HG03066 (cell line): ENCODE results near the gene WWC1.
"Not testable (repeated sequence)": the region's sequence is repeated elsewhere in the genome, so short reads cannot be mapped to it uniquely, and the experiment has no call there.

Experiments used
- ATAC-seq: cut with Tn5 transposase; IDR thresholded peaks from one replicate; pipeline ENCODE4 v1.9.1; 2021; ENCODE audit warnings: low read depth; ENCODE audit not compliant: unreplicated experiment

WWC1 gene

DNA sequence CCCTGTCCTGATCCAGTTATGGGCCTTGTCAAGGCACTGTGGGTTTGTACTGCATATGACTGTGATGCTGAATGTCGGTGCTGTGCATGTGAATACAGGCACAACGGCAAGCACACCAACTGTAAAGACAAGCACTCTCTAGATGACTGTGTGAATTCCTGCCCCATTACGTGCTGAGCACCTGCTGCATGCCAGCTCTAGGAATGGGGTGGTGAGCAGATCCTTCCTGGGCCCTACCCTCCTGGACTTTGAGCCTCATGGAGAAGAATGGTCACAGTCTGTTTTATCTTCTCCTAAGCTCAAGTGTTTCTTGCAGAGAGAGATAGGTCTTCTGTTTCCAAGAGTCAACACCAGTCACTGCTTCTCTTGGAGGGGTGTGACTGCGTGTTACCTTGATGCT is 138.9 kb downstream of the WWC1 start:
- no peak for ATAC-seq

DNA sequence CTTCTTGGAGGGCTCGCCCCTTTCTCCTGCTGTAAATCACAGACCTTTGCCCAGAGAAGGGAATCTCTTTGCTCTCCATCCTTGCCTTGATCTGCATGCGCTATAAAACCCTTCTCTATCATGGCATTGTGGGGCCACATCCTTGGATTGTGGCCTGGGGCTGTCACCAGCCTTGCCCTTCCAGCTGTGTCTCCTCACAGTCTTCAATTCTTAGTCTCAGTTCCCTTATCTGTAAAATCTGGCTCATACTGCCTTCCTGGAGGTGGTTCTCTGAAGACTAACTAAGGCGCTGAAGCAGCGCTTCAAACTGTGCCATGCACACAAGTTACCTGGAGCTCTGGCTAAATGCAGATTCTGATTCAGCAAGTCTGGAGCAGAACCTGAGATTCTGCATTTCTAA is 141.5 kb downstream of the WWC1 start:
- ATAC-seq, result no peak

DNA sequence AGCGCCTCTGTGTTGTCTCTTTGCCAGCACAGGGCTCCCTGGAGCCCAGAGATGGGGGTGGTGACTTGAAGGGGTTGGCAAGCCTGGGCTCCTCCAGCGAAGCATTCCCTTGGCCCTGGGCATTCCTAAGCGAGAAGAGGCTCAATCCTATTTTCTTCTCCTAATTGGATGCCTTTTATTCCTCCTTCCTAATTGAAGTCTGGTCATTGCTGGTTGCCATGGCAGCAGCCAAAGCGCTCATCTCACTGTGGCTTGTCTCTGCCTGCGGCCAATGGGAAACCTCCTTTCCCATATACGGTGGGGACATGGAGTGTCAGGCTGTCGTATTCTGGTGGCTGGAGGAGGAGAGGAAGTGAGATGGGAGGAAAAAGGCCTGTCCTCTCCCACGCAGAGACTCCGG is 142.6 kb downstream of the WWC1 start:
- ATAC-seq, result no peak

DNA sequence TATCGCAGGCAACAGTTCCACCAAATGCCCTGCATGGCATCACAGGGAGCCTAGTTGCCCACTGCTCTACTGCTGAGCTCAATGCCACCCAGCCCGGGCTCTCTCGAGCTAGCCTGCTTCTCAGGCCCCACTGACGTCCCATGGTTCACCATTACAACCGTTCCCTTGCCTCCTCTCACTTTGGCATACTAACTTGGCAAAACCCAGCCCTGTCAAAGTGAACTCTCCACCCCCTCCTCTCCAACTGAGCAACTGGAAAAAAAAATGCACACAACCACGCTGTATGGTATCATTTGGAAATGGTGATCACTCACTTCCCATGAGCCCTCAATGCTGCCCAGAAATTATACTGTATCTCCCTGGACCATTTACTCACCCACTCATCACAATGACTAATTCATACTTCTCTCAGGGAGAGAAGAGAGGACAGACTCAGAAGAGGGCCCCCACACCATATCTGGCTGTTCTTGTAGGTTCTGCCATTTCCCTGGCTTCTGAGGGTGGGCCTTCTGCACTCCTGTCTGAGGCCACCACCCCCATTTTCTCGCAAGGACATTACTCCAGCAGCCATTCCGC is 143.4 kb downstream of the WWC1 start:
- ATAC-seq, result no peak

DNA sequence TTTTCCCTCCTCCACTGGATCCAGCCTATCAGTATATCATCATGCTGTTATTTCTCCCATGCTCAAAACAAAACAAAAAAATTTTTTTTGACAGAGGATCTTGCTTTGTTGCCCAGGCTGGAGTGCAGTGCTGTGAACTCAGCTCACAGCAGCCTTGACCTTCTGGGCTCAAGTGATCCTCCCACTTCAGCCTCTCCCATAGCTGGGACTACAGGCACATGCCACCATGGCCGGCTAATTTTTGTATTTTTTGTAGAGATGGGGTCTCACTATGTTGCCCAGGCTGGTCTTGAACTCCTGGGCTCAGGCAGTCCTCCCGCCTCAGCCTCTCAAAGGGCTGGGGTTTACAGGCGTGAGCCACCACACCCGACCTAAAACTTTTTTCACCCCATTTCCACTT is 143.9 kb downstream of the WWC1 start:
- ATAC-seq, result not testable (repeated sequence)

DNA sequence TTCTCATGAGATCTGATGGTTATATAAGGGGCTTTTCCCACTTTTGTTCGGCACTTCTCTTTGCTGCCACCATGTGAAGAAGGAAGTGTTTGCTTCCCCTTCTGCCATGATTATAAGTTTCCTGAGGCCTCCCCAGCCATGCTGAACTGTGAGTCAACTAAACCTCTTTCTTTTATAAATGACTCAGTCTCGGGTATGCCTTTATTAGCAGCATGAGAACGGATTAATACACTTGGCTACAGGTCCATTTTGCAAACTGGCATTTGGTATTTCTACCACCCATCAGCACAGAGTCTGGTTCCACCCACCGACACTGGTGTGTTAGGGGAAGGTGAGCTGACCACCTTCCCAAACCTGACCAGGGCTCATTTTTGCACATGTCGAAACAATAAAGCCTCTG is 146.9 kb downstream of the WWC1 start:
- no peak for ATAC-seq

DNA sequence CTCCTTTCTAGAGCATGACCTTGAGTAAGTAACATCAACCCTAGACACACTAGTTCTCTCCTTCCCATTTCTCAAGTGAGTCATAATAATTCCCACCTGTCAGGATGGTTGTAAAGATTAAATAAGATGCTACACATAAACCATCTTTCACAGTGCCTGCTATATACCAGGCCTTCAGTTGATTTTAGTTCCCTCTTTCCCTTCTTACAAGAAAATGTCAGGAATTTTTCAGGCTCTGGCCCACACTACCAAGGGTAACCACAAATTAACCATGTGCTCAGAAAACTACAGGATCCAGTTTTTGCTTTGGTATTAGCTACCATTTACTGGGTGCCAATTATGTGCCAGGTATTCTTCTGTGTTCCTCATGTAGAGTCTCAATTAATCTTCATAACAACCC is 152.1 kb downstream of the WWC1 start:
- ATAC-seq, result no peak

DNA sequence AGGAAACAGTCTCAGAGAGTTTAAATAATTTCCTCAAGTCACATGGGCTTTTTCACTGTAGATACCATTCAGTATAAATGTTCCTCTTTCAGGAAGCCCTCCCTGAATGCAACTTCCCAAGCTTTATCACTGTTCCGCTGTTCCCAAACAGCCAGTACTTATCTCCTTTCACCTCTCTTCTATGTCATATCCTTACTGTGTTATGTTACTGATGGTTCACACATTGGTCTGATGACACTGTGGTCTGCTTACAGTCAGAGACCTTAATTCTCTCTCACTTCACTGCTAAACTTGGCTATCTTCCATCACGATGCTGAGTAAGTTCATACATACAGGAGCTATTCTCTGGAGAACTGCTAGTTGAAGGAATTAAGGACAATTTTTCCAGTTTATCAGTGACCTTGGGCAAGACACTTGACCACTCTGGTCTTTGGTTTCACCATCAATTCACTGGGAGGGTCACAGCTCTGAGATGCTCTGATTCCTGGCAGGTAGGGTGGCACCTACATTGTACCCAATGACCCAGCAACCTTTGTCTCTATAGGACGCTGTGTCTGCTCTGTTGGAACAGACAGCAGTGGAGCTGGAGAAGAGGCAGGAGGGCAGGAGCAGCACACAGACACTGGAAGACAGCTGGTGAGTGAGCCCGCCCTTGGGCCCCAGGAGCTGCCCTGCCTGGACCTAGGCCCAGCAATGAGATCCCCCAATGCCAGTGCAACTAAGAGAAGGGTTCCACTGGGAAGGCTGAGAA is 152.7 kb downstream of the WWC1 start:
- no peak for ATAC-seq

DNA sequence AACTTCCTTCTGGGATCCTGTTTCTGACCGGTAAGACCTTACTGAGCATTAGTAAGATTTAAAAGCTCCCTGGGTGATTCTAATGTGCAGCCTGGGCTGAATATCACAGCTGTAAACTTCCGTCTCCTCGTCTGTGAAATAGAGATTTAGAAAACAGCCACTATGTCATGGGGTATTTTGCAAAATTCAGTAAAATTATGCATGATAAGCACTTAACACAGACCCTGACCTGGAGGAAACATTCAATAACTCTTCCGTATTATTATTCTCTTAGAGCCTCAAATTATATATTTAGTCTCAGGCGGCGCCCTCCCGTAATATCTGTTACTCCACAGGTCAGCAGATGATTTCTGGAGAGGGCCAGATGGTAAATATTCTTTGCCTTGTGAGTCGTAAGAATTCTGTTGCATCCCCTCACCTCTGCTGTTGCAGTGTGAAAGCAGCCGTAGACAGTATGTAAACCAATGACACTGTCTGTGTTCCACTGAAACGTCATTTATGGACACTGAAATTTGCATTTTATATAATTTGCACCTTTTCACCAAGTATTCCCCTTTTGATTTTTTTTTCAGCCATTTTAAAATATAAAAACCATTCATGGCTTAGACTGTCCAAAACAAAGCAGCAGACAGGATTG is 155.7 kb downstream of the WWC1 start:
- ATAC-seq, result no peak

DNA sequence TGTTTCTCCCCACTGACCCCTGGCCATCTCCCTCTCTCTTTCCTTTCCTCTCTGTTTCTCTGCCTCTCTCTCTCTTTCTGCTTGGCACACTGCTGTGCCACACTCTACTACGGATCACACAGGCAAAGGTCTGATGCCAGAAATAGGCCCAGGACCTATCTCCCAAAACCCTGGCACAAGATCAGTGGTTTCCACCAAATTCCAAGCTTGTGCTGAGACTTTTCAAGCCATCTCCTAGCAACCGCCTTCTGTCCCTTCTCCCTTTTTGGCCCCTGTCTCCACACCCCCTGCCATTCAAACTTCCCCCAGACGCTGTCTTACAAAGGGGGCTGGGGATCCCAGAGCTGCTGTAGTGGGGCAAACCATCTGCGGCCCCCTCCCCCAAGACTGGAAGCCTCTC is 156.4 kb downstream of the WWC1 start:
- no peak for ATAC-seq

DNA sequence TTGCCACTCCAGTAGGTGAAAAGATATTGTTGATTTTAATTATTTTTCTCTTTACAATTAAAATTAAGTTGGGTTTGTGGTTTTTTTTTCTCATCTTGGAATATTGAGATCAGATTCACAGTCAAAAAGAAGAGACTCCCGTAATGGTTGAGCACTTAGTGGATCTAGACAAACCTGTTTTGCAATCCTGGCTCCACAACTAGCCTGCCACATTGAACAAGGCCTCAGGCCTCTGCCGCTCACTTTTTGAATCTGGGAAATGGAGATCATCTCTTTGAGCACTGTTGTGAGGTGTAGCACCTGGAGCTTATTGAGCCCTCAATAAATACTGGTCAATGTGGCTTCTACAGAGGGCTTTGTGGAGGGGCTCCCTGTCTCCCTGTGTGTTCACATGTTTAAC is 157.7 kb downstream of the WWC1 start:
- no peak for ATAC-seq

DNA sequence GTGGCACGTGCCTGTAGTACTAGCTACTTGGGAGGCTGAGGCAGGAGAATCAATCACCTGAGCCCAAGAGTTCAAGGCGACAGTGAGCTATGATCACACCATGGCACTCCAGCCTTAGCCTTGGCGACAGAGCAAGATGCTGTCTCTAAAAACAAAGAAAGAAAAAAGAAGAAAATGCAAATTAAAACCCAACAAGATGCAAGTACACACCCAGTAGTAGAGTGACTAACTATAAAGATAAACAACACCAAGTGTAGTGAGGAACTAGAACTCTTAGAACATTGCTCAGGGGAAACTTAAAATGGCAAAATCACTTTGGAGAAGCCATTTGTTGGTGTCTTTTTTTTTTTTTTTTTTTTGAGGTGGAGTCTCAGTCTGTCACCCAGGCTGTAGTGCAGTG is 160.1 kb downstream of the WWC1 start:
- no peak for ATAC-seq

DNA sequence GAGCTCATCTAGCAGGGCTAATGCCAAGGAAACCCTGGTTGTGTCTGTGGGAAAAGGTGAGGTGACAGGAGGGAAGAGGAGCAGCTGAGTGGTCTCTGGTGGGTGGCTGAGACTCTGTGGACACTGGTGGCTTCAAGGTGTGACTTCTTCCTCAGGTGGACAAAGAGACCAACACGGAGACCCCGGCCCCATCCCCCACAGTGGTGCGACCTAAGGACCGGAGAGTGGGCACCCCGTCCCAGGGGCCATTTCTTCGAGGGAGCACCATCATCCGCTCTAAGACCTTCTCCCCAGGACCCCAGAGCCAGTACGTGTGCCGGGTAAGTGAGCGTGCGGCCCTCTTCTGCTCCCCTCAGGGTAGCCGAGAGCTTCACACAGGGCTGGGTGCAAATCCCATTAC is 163.8 kb downstream of the WWC1 start:
- no peak for ATAC-seq

DNA sequence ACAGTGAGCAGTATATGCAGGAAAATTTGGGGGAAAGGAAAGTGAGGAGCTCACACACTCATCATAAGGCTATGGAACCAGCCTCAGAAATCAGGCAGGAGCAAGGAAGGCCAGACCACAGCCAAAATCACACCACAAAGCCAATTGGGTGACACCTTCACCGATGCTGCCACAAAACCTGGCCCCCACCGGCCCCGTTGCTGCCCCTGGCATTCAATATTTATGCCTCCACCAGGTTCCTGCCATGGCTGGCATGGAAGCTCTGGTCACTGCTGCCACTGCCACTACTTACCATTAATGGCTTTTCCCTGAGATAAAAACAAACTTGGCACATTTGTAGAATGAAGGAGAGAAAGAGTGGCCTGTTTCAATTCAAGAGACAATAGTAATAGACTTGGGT is 166.1 kb downstream of the WWC1 start:
- no peak for ATAC-seq

DNA sequence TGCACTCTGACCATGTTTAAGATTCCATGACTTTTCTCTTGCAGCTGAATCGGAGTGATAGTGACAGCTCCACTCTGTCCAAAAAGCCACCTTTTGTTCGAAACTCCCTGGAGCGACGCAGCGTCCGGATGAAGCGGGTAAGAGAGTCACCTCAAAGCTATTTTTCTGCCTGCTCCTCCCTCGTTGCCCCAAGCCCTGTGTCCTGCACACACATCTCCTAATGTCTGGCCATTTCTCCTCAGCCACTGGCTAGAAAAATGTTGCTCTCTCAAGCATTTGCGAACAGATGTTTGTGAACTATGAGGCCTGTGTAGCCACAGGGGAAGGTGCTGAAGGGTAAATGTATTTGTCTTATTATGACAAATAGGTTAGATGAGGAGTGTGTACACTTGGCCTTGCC is 169.2 kb downstream of the WWC1 start:
- ATAC-seq, result no peak

DNA sequence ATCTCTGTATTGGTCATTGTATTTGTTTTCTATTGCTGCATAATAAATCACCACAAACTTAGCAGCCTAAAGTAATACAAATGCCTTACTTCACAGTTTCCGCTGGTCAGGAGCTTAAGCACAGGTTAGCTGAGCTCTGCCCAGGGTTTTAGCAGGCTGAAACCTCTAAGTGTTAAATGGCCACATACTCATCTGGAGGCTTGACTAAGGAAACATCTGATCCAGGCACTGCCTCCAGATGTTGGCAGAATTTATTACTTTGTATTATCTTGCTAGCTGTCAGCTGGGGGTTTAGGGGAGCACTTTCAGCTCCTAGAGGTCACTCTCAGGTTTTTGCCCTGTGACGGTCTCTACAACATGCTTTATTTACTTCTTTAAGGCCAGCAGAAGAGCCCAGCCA is 171.6 kb downstream of the WWC1 start:
- no peak for ATAC-seq

DNA sequence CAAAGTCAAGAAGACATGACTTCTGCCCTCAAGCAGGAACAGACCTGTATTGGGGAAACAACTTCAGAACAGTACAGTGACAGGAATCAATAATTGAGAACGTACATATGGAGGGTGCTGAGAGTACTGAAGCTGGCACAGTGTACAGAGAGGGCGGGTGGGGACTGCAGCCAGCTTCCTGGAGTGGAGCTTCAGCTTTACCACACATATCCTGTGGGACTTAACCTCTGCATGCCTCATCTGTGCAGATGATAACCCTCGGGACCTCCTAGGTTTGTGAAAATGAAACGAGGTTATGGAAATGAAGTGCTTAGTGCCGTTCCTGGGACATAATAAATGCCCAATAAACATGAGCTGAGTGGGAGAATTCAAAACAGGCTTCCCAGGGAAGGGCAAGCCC is 172.8 kb downstream of the WWC1 start:
- ATAC-seq, result no peak

DNA sequence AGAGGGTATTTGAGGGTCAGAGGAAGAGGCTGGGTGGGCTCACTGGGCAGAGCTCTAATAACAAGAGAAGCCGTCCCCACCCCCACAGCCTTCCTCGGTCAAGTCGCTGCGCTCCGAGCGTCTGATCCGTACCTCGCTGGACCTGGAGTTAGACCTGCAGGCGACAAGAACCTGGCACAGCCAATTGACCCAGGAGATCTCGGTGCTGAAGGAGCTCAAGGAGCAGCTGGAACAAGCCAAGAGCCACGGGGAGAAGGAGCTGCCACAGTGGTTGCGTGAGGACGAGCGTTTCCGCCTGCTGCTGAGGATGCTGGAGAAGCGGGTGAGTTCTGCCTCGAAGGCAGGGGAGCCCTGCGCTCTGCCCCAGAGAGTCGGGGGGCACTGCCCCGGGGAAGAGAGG is 173.2 kb downstream of the WWC1 start:
- ATAC-seq, result no peak

DNA sequence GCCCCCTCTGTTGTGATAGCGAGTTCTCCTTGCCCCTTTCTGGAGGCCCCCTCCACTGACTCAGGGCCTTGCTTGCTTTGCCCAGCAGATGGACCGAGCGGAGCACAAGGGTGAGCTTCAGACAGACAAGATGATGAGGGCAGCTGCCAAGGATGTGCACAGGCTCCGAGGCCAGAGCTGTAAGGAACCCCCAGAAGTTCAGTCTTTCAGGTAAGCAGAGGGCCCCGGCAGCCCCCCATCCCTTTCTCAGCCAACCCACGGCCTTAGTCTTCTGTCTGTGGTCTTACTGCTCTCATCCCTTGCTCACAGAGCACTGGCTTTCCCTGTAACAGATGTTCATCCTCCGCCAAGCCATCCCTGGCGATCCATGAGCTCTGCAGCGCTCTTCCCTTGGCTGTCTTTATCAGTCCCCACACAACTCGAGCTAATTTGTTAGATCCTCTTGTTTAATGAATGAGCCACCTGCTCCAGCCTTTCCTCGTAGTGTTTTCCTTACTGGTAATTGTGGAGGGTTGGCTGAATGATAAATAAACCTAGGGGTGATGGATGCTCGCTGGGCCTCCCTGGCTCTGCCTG is 176.4 kb downstream of the WWC1 start:
- no peak for ATAC-seq

DNA sequence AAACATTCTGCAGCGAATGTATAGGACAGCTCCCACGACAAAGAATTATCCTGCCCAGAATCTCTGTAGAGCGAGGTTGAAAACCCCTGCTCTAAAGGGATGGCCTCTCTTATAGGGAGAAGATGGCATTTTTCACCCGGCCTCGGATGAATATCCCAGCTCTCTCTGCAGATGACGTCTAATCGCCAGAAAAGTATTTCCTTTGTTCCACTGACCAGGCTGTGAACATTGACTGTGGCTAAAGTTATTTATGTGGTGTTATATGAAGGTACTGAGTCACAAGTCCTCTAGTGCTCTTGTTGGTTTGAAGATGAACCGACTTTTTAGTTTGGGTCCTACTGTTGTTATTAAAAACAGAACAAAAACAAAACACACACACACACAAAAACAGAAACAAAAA is 177.4 kb downstream of the WWC1 start:
- ATAC-seq, result no peak

DNA sequence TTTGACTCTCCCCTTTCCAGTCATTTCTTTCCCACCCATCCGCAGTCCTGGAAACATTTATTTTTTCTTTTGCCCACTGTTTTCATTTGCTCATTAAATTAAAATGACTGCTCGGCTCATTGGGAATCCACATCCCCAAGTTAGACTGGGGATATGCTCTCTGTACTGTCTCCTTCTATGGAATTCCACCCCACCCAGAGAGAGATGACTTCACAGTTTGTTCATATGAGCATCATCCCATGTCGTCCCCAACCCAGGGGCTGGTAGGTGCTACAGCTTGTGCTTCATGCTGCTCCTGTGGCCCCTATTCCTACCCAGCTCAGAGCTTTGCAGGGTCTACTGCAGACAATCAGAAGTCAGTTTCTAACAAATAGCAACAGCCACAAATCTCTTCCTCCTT is 178.4 kb downstream of the WWC1 start:
- ATAC-seq, result no peak

DNA sequence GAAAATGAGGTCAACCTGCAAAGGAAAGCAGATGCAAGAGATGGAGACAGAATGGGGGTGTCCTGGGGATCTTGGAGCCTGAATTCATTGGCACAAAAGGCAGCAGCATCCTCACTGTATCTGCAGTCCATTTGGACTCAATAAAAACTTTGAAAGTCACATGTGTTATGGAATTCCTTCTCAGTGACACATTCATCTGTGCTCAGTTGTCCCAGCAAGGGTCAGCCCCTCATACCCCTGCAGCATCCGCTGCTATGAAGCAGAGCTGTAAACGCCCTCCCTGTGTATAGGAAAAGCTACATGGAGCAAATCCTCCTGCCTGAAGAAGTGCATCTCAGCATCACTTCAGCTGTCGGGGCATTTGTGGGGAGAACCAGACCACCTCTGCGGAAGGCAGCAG is 180.3 kb downstream of the WWC1 start:
- ATAC-seq, result no peak
